Tibial artery (tissue), 4 donors: ENCODE measurements around the gene KIAA0930.

Experiments
- DNase-seq, 2 donors: peaks; one replicate each; pipeline ENCODE4 v3.0.0-alpha.2; 2019
- H3K27ac ChIP-seq, 2 donors: fragments of 200-600 bp; sonication (generic) in 1 of 2; 1 replicate in 1 of 2; 2 replicates in 1 of 2; pipeline ENCODE4 v1.5.1; 2018 to 2019; ENCODE audit warnings: mild to moderate bottlenecking in 1 of 2
- H3K27me3 ChIP-seq, 2 donors: fragments of 200-600 bp; sonication (generic) in 1 of 2; one replicate each; pipeline versions ENCODE4 v1.5.1 to v1.6.0; 2016 to 2019
- H3K36me3 ChIP-seq, 3 donors: fragments of 200-600 bp; sonication (generic) in 2 of 3; one replicate each; pipeline ENCODE4 v1.5.1; 2016 to 2019; ENCODE audit warnings: mild to moderate bottlenecking in 2 of 3
- H3K4me1 ChIP-seq, 4 donors: fragments of 200-600 bp; sonication (generic) in 2 of 4; 1 replicate in 3 of 4; 2 replicates in 1 of 4; pipeline ENCODE4 v1.5.1; 2016 to 2019
- H3K4me3 ChIP-seq, 2 donors: fragments of 200-600 bp; sonication (generic) in 1 of 2; 1 replicate in 1 of 2; 2 replicates in 1 of 2; pipeline ENCODE4 v1.5.1; 2018 to 2019; ENCODE audit warnings: mild to moderate bottlenecking in 2 of 2
- H3K9me3 ChIP-seq, 3 donors: fragments of 200-600 bp; sonication (generic) in 1 of 3; one replicate each; pipeline ENCODE4 v1.5.1; 2016 to 2019
- intact Hi-C: fragments of 100-400 bp; cut with DNase I; formaldehyde crosslinking; loops from one replicate; pipeline ENCODE4 v1.15.0; 2023; ENCODE audit warnings: low total_unique reads
- TF ChIP-seq, protein P1 (sequence below), 2 experiments: fragments of 200-600 bp in 1 of 2; fragments of 450-650 bp in 1 of 2; IDR thresholded peaks; one replicate each; pipeline ENCODE4 v1.5.1; 2017 to 2019; ENCODE audit warnings: antibody characterized with exemption in 2 of 2, mild to moderate bottlenecking in 1 of 2, moderate library complexity in 1 of 2

The KIAA0930 gene

DNA sequence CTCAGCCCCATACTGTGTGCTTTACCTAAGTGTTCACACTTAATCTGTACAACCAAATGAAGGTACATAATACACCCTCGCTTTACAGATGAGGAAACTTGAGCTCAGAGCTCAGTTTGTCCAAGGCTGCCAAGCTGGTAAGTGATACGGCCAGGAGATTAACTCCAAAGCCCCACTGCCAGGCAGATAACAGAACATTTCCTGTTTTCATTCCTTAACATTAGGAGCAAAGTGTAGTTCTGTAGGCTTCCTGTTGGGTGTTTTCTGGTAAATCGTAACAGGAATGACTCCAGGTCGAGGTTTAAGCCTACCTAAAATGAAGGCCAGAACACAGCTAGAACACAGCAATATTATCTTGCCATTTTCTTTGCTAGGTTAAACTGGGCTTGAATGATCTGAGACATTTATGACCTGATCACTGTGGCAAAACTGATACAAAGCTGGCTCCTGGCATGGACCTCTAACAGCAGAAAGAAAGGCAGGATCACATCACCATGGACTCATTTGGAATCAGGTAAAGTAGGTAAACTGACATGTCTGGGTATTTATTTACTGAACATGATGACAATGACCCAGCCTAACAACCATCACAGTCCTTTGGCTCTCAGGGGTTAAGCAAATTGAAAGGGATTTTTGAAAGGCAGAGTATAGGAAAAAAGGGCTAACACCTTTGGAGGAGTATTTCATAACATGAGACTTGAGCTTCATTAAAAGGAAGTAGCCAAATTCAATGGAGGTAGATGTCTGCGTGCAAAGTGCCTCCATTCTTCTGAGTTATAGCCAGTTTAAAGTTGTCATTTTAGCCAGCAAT, 80.8 kb downstream of the KIAA0930 start:
- DNase-seq: no peak
- intact Hi-C loops: no loop called here
- no peak overlapping the region for H3K27ac ChIP-seq

DNA sequence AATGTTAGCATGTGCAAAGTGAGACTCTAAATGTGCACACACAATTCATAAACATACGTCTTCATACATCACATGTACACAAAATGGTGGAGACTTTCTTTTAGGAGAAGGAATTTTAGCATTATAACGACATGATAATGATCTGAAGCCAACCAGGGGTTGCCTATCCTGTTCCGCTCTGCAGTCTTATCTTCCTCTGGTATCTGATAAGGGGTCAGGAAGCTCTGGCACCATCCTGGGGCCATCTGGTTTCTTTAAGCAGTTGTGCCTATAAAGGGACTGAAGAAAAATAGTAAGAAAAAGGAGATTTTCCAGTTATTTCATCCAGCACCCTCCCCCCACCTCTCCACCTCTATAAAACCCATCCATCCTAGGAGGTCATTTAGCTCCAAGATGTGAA, 82.8 kb downstream of the KIAA0930 start:
- H3K4me3 ChIP-seq: no peak overlapping the region

More for the DNA sequence above, 80.8 kb downstream of the KIAA0930 start:
- H3K36me3 ChIP-seq: peaks cover 6 to 7% (median 7%) of the 10 kb centered on the region in 3 donors
- H3K27me3 ChIP-seq: no peaks in the 10 kb centered on the region
- peaks cover 0 to 16% (median 10%) of the 10 kb centered on the region in 4 donors for H3K4me1 ChIP-seq
- no peaks in the 10 kb centered on the region for H3K9me3 ChIP-seq
- TF ChIP-seq, protein P1, sequence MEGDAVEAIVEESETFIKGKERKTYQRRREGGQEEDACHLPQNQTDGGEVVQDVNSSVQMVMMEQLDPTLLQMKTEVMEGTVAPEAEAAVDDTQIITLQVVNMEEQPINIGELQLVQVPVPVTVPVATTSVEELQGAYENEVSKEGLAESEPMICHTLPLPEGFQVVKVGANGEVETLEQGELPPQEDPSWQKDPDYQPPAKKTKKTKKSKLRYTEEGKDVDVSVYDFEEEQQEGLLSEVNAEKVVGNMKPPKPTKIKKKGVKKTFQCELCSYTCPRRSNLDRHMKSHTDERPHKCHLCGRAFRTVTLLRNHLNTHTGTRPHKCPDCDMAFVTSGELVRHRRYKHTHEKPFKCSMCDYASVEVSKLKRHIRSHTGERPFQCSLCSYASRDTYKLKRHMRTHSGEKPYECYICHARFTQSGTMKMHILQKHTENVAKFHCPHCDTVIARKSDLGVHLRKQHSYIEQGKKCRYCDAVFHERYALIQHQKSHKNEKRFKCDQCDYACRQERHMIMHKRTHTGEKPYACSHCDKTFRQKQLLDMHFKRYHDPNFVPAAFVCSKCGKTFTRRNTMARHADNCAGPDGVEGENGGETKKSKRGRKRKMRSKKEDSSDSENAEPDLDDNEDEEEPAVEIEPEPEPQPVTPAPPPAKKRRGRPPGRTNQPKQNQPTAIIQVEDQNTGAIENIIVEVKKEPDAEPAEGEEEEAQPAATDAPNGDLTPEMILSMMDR (IDR thresholded peaks at IDR 0.05): no peak
- H3K4me3 ChIP-seq: no peak overlapping the region

DNA sequence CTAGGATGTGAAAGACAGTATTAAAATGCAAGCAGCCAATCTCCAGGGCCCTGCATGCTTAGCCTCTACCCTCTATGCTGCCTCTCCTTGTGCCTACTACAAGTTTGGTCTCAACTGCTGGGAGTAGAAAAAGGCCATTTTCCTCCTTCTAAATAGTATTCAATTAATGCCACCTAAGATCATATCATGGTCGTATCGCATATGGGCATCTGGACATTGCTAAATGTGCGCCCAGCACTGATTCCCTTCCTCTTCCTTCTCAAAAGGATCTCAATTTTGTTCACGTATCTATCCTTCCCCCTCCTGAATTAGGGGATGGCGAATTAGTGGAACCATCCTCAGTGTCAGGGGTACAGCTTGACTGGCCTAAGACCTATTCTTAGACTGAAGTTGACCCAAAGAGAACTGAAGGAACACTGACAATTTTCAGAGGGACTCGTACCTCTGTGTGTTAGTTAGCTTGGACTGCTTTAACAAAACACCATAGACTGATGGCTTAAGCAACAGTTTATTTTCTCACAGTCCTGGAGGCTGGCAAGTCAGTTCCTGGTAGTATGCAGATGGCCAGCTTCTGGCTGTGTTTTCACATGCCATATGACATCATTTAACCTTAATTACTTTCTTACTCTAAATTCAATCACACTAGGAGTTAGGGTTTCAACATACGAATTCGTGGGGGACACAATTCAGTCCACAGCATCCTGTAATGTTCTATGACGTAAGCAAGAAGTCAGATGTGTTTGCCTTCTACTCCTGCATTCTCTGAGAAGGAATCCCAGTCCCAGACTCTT, 85.4 kb downstream of the KIAA0930 start:
- Histone ChIP-seq H3K27ac (no peak overlapping the region), H3K4me3 (no peak overlapping the region), H3K9me3 (no peaks in the 10 kb centered on the region), H3K4me1 (peaks cover 0 to 6% (median 0%) of the 10 kb centered on the region in 4 donors), H3K36me3 (peaks cover 7 to 17% (median 11%) of the 10 kb centered on the region in 3 donors), H3K27me3 (no peaks in the 10 kb centered on the region)
- TF ChIP-seq, protein P1 (IDR thresholded peaks at IDR 0.05): no peak
- no peak for DNase-seq
- intact Hi-C loops: no loop called here

More for the DNA sequence above, 82.8 kb downstream of the KIAA0930 start:
- intact Hi-C loops: no loop called here
- H3K27me3 ChIP-seq: no peaks in the 10 kb centered on the region
- H3K27ac ChIP-seq: no peak overlapping the region
- peaks cover 6 to 7% (median 7%) of the 10 kb centered on the region in 3 donors for H3K36me3 ChIP-seq
- H3K9me3 ChIP-seq: no peaks in the 10 kb centered on the region
- peaks cover 0 to 12% (median 6%) of the 10 kb centered on the region in 4 donors for H3K4me1 ChIP-seq
- TF ChIP-seq, protein P1 (IDR thresholded peaks at IDR 0.05): no peak
- DNase-seq: no peak

DNA sequence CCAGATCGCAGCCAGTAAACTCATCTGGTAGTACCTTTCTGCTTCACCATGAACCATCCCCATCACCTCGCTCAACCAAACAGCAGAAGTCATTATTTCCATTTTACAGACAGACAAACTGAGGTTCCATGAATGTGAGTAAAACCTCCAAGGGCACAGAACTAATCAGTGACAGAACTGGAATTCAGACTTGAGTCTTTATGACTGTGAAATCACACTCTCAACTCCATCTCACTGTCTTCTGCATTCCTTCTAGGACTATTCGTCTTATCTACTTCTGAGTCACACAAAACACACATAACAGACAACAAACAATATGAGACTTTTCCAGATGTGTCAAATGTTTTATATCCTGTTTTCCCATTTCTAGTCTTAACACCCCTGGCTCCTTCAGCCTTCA, 86.3 kb downstream of the KIAA0930 start:
- H3K27ac ChIP-seq: no peak overlapping the region
- H3K4me3 ChIP-seq: no peak overlapping the region
- no peaks in the 10 kb centered on the region for H3K9me3 ChIP-seq
- no peak for DNase-seq
- H3K27me3 ChIP-seq: no peaks in the 10 kb centered on the region
- intact Hi-C loops: no loop called here
- peaks cover 0 to 6% (median 0%) of the 10 kb centered on the region in 4 donors for H3K4me1 ChIP-seq
- H3K36me3 ChIP-seq: peaks cover 7 to 17% (median 11%) of the 10 kb centered on the region in 3 donors
- TF ChIP-seq, protein P1 (IDR thresholded peaks at IDR 0.05): no peak

DNA sequence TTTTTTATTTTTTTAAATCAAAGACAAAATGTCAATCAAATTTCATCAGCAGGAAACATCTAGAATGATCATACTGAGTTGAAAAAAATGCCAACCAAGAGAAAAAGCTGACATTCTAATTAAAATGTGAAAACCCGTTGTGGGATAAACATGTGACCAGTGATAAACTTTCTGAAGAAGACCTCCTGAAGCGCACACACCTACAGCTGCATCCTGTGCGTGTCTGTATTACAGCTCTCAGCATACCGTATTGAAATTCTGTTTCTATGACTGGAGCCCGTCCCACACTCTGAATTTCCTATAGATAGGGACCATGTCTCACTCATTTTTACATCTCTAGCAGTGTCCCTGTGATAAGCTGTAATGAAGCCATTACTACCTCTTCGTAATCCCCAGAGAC, 89.2 kb downstream of the KIAA0930 start:
- Histone ChIP-seq H3K27me3 (no peaks in the 10 kb centered on the region), H3K36me3 (peaks cover 0 to 14% (median 5%) of the 10 kb centered on the region in 3 donors), H3K9me3 (no peaks in the 10 kb centered on the region), H3K4me3 (no peak overlapping the region), H3K27ac (no peak overlapping the region), H3K4me1 (no peaks in the 10 kb centered on the region)
- no peak for DNase-seq
- TF ChIP-seq, protein P1 (IDR thresholded peaks at IDR 0.05): no peak
- intact Hi-C loops: no loop called here
